Measurements from ENCODE around the gene PTMA. TPM values are rescaled to one million over a fixed set of nuclear protein-coding genes. Genes with fewer than 3 reads are reported as not detected.
A peak's percentile ranks its signal among the peaks of the same experiment; 100 is the strongest.

Gene PTMA
- polyA plus RNA-seq, 3 donors: 1,062 to 1,127 (median 1,072) TPM

DNA sequence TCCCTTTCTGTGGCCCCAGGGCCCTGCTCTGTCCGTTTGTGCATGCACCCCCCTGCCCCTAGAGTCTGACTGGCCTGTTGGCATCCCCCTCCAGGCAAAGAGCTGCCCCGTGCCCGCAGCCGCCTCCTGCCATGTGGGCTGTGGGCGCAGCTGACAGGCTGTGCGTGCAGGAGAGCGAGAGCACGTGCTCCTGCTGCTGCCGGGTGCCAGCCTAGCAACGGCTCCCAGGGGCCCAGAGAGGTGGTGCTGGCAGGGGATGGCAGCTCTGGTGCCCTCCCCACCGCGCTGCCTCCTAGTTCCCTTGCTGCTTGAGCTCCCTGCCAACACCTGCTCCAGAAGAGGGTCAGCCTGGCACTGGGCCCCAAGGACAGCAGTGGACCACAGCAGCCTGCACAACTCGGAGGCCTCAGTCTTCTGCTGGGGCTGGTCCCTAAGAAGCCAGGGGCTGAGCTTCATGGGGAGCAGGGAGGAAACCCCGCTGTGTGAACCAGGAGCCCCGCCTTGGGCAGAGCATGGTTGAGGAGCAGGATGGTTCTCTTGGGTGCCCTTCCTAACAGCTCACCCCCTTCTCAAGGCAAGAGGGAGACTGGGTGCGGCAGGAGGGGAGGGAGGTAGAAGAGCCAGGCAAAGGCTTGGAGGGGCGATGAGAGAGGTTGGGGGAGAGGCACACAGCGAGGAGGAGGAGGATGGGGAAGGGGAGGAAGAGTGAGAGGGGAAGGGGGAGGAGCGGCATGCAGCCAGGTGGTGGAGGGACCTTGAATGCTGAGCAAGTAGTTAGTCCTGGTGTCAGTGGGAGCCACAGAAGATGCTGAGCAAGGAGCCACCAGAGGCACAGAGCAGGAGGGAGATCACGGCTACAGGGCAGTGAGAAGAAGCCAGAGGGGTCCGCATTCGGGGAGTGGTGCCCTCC, 23.8 kb upstream of the PTMA start:
- H3K4me2 ChIP-seq (replicated peaks; ENCODE audit: extremely low read depth, low read length, poor library complexity, severe bottlenecking): no peak overlapping the region
- TF ChIP-seq, protein P1, sequence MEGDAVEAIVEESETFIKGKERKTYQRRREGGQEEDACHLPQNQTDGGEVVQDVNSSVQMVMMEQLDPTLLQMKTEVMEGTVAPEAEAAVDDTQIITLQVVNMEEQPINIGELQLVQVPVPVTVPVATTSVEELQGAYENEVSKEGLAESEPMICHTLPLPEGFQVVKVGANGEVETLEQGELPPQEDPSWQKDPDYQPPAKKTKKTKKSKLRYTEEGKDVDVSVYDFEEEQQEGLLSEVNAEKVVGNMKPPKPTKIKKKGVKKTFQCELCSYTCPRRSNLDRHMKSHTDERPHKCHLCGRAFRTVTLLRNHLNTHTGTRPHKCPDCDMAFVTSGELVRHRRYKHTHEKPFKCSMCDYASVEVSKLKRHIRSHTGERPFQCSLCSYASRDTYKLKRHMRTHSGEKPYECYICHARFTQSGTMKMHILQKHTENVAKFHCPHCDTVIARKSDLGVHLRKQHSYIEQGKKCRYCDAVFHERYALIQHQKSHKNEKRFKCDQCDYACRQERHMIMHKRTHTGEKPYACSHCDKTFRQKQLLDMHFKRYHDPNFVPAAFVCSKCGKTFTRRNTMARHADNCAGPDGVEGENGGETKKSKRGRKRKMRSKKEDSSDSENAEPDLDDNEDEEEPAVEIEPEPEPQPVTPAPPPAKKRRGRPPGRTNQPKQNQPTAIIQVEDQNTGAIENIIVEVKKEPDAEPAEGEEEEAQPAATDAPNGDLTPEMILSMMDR (IDR thresholded peaks at IDR 0.05): no peak
- H4K20me1 ChIP-seq (ENCODE audit: insufficient read depth, low read length): no peaks in the 10 kb centered on the region
- no peak overlapping the region for H3K4me3 ChIP-seq (replicated peaks in 1 of 3; ENCODE audit: low read depth in 2 of 3, low read length in 3 of 3)
- H3K27me3 Mint-ChIP-seq (ENCODE audit: low read depth in 3 of 3): peaks cover 2 to 8% (median 5%) of the 10 kb centered on the region in 3 donors
- H3K27ac Mint-ChIP-seq: peak overlapping the region in 1 of 7 donors; percentile 41
- no peaks in the 10 kb centered on the region for H3K36me3 Mint-ChIP-seq
- no peaks in the 10 kb centered on the region for H3K79me2 ChIP-seq (ENCODE audit: insufficient read depth, low read length)
- no peaks in the 10 kb centered on the region for H3K36me3 ChIP-seq (replicated peaks in 1 of 2; ENCODE audit: control insufficient read depth in 1 of 2, insufficient read depth in 2 of 2, low read length in 2 of 2)
- peaks cover 15 to 23% of the 10 kb centered on the region in 2 donors for H3K4me1 ChIP-seq (ENCODE audit: control insufficient read depth in 1 of 2, insufficient read depth in 2 of 2, low read length in 2 of 2)
- no peak overlapping the region for H3K4me3 Mint-ChIP-seq
- peaks cover 0 to 5% of the 10 kb centered on the region in 2 donors for H3K27me3 ChIP-seq (ENCODE audit: control insufficient read depth in 2 of 2, insufficient read depth in 2 of 2, low read length in 2 of 2)
- no peak overlapping the region for H3K27ac ChIP-seq (ENCODE audit: low read depth in 1 of 2, low read length in 2 of 2)
- no peaks in the 10 kb centered on the region for H3K9me3 ChIP-seq (replicated peaks in 1 of 2; ENCODE audit: control insufficient read depth in 1 of 2, insufficient read depth in 1 of 2, low read length in 2 of 2)
- H2AFZ ChIP-seq (ENCODE audit: insufficient read depth, low read depth, low read length, poor library complexity, severe bottlenecking): no peak overlapping the region
- H3K4me1 Mint-ChIP-seq: peaks cover 26% of the 10 kb centered on the region
- H3K9ac ChIP-seq (ENCODE audit: insufficient read depth, low read length, poor library complexity, severe bottlenecking): no peak overlapping the region
- intact Hi-C loops (cut with micrococcal nuclease): loop anchor here in 1 of 2 donors (5.0 kb wide), 1 partner anchor 33 kb away; no protein-coding TSS in a partner anchor
- peaks cover 0 to 2% (median 0%) of the 10 kb centered on the region in 7 donors for H3K9me3 Mint-ChIP-seq
- WGBS (ENCODE audit: insufficient coverage): 88% methylated on average over 20 of the region's 22 CpGs
- no peak for DNase-seq

DNA sequence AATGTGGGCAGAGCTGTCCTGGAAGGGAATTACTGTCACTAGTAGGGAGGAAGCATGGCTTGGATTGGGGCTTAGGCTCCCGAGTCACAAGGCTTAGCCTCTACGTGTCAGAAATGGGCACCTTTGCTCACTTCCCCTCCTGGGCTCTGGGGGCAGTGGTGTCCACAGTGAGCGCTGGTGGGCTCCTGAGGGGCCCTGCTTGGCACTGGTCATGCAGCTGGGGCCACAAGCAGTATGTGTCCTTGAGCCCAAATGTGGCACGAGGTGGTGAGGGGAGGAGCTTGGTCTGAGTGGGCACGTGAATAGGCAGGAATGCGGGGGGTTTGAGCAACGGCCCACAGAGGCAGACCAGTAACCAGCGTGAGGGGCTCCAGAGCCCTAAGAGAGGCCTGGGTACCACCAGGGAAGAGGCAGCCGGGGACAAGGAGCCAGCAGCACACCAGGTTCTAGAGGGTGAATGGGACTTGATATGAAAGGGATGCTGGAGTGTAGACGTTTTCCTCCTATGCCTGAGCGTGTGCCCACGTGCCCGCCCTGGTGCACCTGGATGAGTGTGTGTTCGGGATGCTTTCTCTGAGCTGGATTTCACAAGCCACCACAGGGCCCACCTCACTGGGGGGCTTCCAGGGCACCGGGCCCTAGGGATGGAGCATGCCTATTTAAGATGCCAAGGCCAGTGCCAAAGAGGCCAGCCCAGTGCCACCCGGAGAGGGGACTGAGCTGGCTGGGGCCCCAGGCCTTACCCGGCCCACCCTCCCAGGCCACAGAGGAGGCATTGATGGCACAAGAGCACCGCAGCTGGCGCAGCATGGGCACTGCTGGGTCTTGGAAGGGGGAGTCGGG, 22.8 kb upstream of the PTMA start:
- Histone ChIP-seq H3K9ac (ENCODE audit: insufficient read depth, low read length, poor library complexity, severe bottlenecking) (no peak overlapping the region), H4K20me1 (ENCODE audit: insufficient read depth, low read length) (no peaks in the 10 kb centered on the region), H3K36me3 (replicated peaks in 1 of 2; ENCODE audit: control insufficient read depth in 1 of 2, insufficient read depth in 2 of 2, low read length in 2 of 2) (no peaks in the 10 kb centered on the region), H3K27ac (ENCODE audit: low read depth in 1 of 2, low read length in 2 of 2) (no peak overlapping the region), H2AFZ (ENCODE audit: insufficient read depth, low read depth, low read length, poor library complexity, severe bottlenecking) (no peak overlapping the region), H3K4me2 (replicated peaks; ENCODE audit: extremely low read depth, low read length, poor library complexity, severe bottlenecking) (no peak overlapping the region), H3K9me3 (replicated peaks in 1 of 2; ENCODE audit: control insufficient read depth in 1 of 2, insufficient read depth in 1 of 2, low read length in 2 of 2) (no peaks in the 10 kb centered on the region), H3K4me3 (replicated peaks in 1 of 3; ENCODE audit: low read depth in 2 of 3, low read length in 3 of 3) (no peak overlapping the region), H3K27me3 (ENCODE audit: control insufficient read depth in 2 of 2, insufficient read depth in 2 of 2, low read length in 2 of 2) (peaks cover 0 to 5% of the 10 kb centered on the region in 2 donors), H3K4me1 (ENCODE audit: control insufficient read depth in 1 of 2, insufficient read depth in 2 of 2, low read length in 2 of 2) (peaks cover 13 to 19% of the 10 kb centered on the region in 2 donors), H3K79me2 (ENCODE audit: insufficient read depth, low read length) (no peaks in the 10 kb centered on the region)
- intact Hi-C loops (cut with micrococcal nuclease): no loop called here
- 87% methylated on average over 16 of the region's 20 CpGs for WGBS (ENCODE audit: insufficient coverage)
- TF ChIP-seq, protein P1 (IDR thresholded peaks at IDR 0.05): no peak
- H3K4me1 Mint-ChIP-seq: peaks cover 24% of the 10 kb centered on the region
- no peaks in the 10 kb centered on the region for H3K36me3 Mint-ChIP-seq
- H3K27ac Mint-ChIP-seq: peak overlapping the region in 2 of 7 donors; percentile 38 to 57
- peaks cover 2 to 11% (median 5%) of the 10 kb centered on the region in 3 donors for H3K27me3 Mint-ChIP-seq (ENCODE audit: low read depth in 3 of 3)
- no peak overlapping the region for H3K4me3 Mint-ChIP-seq
- H3K9me3 Mint-ChIP-seq: peaks cover 0 to 2% (median 0%) of the 10 kb centered on the region in 7 donors
- no peak for DNase-seq

All from CD14-positive monocyte (primary cell).